A549 (cell line): ENCODE measurements around the gene TBC1D8.

Source experiments
- ESRRA ChIP-seq: fragments of 150-350 bp; IDR thresholded peaks from 2 replicates; pipeline ENCODE4 v1.6.1; 2014; ENCODE audit warnings: mild to moderate bottlenecking, low read length, borderline replicate concordance
- JUNB ChIP-seq: fragments of >200 bp; sonication (Bioruptor Twin); formaldehyde crosslinking; IDR thresholded peaks from 2 replicates; pipeline ENCODE4 v1.6.1; 2016
- TP53 ChIP-seq: fragments of 250-450 bp; sonication (Bioruptor Pico); IDR thresholded peaks from 2 replicates; pipeline ENCODE4 v1.5.0; 2021; ENCODE audit warnings: mild to moderate bottlenecking, moderate library complexity
- TF ChIP-seq, protein P1 (sequence below): fragments of >200 bp; sonication (Bioruptor Twin); formaldehyde crosslinking; IDR thresholded peaks from 3 replicates; pipeline ENCODE4 v1.5.1; 2016

DNA sequence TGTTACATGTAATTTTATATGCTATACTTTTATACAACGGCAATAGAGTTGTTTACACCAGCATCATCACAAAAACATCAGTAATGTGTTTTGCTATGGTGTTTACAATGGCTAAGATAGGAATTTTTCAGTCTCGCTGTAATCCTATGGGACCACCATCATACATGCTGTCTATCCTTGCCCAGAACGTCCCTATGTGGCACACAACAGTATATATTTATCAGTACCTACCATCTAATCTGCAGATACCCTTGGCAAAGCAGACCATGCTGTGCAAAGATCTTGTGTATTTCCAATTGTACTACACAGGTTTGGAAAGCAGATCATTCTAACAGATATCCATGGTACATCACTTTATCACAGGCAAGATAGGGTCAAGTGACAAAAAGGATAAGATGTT, 133.8 kb downstream of the TBC1D8 start:
- TF ChIP-seq JUNB, result no peak
- TF ChIP-seq ESRRA, result no peak
- TF ChIP-seq, protein P1, sequence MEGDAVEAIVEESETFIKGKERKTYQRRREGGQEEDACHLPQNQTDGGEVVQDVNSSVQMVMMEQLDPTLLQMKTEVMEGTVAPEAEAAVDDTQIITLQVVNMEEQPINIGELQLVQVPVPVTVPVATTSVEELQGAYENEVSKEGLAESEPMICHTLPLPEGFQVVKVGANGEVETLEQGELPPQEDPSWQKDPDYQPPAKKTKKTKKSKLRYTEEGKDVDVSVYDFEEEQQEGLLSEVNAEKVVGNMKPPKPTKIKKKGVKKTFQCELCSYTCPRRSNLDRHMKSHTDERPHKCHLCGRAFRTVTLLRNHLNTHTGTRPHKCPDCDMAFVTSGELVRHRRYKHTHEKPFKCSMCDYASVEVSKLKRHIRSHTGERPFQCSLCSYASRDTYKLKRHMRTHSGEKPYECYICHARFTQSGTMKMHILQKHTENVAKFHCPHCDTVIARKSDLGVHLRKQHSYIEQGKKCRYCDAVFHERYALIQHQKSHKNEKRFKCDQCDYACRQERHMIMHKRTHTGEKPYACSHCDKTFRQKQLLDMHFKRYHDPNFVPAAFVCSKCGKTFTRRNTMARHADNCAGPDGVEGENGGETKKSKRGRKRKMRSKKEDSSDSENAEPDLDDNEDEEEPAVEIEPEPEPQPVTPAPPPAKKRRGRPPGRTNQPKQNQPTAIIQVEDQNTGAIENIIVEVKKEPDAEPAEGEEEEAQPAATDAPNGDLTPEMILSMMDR, result no peak
- TF ChIP-seq TP53 (CRISPR knock-in tag), result no peak
